Loucy (cell line): ENCODE results near the gene MDM2.

Source experiments
- EZH2phosphoT487 ChIP-seq: fragments of 200-600 bp; IDR thresholded peaks from 2 replicates; pipeline ENCODE4 v1.6.1; 2018; ENCODE audit warnings: antibody characterized with exemption, mild to moderate bottlenecking, moderate library complexity, borderline replicate concordance
- TF ChIP-seq, protein P1 (sequence below): fragments of 200-600 bp; sonication (generic); conservative IDR thresholded peaks from 2 replicates; pipeline ENCODE4 v1.5.1; 2014; ENCODE audit warnings: mild to moderate bottlenecking, antibody characterized with exemption, low read length

DNA sequence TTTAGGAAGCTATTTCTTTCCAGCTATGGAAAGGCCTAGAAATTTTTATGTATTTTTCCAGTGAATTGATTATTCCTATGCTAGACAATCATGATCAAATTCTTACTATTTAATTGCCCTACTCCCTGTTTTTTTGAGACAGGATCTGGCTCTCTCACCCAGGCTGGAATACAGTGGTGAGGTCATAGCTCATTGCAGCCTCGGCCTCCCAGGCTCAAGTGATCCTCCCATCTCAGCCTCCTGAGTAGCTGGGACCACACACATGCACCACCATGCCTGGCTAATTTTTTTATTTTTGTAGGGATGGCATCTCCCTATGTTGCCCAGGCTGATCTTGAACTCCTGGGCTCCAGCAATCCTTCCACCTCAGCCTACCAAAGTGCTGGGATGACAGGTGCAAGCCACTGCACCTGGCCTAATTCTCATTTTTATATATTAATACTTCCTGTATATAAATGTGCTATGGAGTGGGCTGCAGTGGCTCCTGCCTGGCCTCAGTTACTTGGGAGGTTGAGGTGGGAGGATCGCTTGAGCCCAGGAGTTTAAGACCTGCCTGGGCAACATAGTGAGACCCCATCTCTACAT, 16.0 kb upstream of the MDM2 start:
- TF ChIP-seq, protein P1, sequence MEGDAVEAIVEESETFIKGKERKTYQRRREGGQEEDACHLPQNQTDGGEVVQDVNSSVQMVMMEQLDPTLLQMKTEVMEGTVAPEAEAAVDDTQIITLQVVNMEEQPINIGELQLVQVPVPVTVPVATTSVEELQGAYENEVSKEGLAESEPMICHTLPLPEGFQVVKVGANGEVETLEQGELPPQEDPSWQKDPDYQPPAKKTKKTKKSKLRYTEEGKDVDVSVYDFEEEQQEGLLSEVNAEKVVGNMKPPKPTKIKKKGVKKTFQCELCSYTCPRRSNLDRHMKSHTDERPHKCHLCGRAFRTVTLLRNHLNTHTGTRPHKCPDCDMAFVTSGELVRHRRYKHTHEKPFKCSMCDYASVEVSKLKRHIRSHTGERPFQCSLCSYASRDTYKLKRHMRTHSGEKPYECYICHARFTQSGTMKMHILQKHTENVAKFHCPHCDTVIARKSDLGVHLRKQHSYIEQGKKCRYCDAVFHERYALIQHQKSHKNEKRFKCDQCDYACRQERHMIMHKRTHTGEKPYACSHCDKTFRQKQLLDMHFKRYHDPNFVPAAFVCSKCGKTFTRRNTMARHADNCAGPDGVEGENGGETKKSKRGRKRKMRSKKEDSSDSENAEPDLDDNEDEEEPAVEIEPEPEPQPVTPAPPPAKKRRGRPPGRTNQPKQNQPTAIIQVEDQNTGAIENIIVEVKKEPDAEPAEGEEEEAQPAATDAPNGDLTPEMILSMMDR = no peak
- TF ChIP-seq EZH2phosphoT487 = no peak
